DMS114 treated with DMSO at 0.1 percent for 48 hours (cell line): ENCODE data around the gene CNTFR.

ENCODE experiments used
- DNase-seq: peaks from one replicate; lab custom pipeline; 2025; ENCODE audit not compliant: unreplicated experiment; lab: John Stamatoyannopoulos, UW

CNTFR gene

GRCh38 chr9:34508951-34509350, 80.6 kb downstream of the CNTFR start:
- DNase-seq: no peak

- no peak for DNase-seq
Measured at GRCh38 chr9:34508463-34508862, 81.1 kb downstream of the CNTFR start.

DNA sequence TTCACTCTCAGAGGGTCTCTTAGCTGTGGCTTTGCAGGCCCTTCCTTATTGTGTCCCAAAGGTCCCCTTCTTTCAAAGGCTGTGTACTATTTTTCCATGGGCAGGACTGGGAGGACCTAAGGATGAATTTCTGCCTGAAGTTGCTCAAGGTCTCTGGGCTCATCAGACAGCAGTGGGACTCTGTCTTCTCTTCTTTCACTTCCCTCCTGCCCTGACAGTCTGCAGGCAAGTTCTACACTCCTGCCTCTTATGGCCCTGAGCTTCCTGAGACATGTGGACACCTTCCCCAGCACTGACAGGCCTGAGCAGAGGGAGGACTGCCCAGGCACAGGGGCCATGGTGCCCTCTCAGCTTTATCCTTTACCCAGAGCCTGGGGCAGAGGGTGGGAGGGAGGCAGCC, 81.6 kb downstream of the CNTFR start:
- DNase-seq: no peak

DNA sequence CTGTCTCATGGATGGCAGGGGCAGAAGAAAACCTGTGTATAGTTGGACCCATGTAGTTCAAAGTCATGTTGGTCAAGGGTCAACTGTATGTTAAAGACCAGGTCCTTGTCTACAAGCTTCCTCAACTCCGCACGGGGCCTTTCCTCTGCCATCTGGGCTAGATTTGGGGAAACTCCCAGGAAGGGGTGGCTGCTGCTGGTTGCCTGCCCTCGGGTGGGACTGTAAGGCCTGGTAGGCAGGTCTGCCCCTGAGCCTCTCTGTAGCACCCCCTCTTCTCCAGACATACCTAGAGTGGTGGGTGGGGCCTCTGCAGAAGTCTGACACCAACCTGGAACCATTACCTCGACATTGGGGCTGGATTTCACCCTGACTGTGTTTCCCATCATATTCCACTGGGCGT, 82.0 kb downstream of the CNTFR start:
- no peak for DNase-seq

- DNase-seq: no peak
Measured at GRCh38 chr9:34506623-34507022, 82.9 kb downstream of the CNTFR start.

GRCh38 chr9:34505370-34506120, 84.0 kb downstream of the CNTFR start:
- no peak for DNase-seq

- DNase-seq: no peak
Measured at GRCh38 chr9:34503406-34503805, 86.1 kb downstream of the CNTFR start.

DNA sequence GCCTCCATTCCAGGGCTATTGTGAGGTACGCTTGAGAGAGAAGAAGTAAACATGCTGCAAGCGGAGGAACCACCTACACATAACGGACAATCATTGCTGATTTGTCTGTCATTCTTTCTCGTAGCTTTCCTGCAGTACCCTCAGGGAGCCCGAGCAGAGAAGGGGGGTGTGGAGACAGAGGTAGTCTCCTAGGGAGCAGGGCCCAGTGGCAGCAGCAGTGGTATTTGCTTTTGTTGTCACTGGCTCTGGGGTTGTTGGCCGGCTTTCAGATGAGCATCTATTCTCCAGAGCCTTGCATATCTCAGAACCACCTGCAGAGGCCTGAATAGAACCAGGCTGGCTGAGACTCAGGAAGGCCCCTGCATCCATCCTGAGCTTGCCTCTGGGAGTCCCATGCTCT, 86.6 kb downstream of the CNTFR start:
- no peak for DNase-seq

GRCh38 chr9:34502471-34502870, 87.1 kb downstream of the CNTFR start:
- no peak for DNase-seq

DNA sequence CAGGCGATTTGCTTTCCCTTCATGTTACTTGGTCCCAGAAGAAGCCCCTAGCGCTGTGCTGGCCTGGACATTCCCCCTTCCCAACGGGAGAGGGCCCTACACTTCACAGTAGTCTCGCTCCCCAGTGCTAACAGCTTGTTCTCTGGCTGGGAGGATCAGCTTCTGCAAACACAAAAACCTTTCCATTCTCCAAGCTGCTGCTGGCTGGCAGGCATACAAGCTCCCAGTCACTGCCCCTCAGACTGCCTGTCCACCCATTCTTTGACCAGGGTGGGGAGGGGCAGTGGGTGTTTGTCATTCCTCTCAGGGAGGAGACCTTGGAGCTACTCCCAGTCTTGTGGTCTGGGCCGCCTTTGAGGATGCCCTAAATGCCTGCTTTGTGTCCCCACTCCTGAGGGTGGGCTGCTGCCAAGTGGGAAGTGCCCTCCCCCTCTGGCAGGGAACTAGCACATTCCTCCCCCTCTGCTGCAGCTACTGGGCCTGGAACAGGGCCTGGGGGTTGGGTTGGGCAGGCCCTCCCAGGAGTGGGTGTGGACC, 87.6 kb downstream of the CNTFR start:
- no peak for DNase-seq
